GM23338 (cell line): Measurements from ENCODE around the gene ABHD14A.

Source experiments
- EZH2 ChIP-seq: fragments of 200-600 bp; sonication (generic); IDR thresholded peaks from one replicate; pipeline ENCODE4 v1.8.0; 2017; ENCODE audit warnings: antibody characterized with exemption, mild to moderate bottlenecking, low read depth; ENCODE audit not compliant: unreplicated experiment
- POLR2AphosphoS5 ChIP-seq: IDR thresholded peaks from 2 replicates; pipeline ENCODE4 v1.6.1; 2016; ENCODE audit warnings: antibody characterized with exemption, low read depth
- ZNF114 ChIP-seq: fragments of 250-450 bp; sonication (Bioruptor Pico); IDR thresholded peaks from 2 replicates; pipeline ENCODE4 v1.5.0; 2020; ENCODE audit warnings: mild to moderate bottlenecking, moderate library complexity
- TF ChIP-seq, protein P1 (sequence below): IDR thresholded peaks from one replicate; pipeline ENCODE4 v1.6.1; 2018; ENCODE audit warnings: antibody characterized with exemption; ENCODE audit not compliant: unreplicated experiment
- TF ChIP-seq, protein P2 (sequence below), 2 experiments: fragments of 200-600 bp in 1 of 2; sonication (generic) in 1 of 2; conservative IDR thresholded peaks; 2 replicates each; pipeline versions ENCODE4 v1.5.1 to v1.6.1; 2016 to 2017; ENCODE audit warnings: antibody characterized with exemption in 2 of 2, low read depth in 2 of 2, mild to moderate bottlenecking in 2 of 2, moderate library complexity in 1 of 2
- TF ChIP-seq, protein P3 (sequence below): IDR thresholded peaks from 2 replicates; pipeline ENCODE4 v1.6.1; 2016; ENCODE audit warnings: antibody characterized with exemption

DNA sequence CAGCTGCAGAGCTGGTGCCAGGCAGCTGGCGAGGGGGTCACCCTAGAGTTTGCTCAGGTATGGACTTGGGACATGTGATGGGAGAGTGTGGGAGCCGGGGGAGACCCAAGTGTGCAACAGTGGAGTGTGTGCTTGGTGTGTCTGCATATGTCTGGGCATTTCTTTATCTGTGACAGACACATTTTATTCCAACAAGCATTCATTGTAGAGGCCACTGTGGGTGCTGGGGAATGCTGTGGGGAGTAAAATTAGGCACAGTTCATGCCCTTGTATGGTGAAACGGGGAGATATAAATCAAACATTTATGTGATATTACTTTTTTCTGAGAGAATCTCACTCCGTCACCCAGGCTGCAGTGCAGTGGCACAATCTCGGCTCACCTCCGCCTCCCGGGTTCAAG, 12.7 kb downstream of the ABHD14A start:
- TF ChIP-seq, protein P1, sequence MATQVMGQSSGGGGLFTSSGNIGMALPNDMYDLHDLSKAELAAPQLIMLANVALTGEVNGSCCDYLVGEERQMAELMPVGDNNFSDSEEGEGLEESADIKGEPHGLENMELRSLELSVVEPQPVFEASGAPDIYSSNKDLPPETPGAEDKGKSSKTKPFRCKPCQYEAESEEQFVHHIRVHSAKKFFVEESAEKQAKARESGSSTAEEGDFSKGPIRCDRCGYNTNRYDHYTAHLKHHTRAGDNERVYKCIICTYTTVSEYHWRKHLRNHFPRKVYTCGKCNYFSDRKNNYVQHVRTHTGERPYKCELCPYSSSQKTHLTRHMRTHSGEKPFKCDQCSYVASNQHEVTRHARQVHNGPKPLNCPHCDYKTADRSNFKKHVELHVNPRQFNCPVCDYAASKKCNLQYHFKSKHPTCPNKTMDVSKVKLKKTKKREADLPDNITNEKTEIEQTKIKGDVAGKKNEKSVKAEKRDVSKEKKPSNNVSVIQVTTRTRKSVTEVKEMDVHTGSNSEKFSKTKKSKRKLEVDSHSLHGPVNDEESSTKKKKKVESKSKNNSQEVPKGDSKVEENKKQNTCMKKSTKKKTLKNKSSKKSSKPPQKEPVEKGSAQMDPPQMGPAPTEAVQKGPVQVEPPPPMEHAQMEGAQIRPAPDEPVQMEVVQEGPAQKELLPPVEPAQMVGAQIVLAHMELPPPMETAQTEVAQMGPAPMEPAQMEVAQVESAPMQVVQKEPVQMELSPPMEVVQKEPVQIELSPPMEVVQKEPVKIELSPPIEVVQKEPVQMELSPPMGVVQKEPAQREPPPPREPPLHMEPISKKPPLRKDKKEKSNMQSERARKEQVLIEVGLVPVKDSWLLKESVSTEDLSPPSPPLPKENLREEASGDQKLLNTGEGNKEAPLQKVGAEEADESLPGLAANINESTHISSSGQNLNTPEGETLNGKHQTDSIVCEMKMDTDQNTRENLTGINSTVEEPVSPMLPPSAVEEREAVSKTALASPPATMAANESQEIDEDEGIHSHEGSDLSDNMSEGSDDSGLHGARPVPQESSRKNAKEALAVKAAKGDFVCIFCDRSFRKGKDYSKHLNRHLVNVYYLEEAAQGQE: no peak
- TF ChIP-seq, protein P2, sequence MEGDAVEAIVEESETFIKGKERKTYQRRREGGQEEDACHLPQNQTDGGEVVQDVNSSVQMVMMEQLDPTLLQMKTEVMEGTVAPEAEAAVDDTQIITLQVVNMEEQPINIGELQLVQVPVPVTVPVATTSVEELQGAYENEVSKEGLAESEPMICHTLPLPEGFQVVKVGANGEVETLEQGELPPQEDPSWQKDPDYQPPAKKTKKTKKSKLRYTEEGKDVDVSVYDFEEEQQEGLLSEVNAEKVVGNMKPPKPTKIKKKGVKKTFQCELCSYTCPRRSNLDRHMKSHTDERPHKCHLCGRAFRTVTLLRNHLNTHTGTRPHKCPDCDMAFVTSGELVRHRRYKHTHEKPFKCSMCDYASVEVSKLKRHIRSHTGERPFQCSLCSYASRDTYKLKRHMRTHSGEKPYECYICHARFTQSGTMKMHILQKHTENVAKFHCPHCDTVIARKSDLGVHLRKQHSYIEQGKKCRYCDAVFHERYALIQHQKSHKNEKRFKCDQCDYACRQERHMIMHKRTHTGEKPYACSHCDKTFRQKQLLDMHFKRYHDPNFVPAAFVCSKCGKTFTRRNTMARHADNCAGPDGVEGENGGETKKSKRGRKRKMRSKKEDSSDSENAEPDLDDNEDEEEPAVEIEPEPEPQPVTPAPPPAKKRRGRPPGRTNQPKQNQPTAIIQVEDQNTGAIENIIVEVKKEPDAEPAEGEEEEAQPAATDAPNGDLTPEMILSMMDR (conservative IDR thresholded peaks at IDR 0.05; ENCODE audit: low read depth in 2 of 2): no peak
- TF ChIP-seq EZH2: no peak
- TF ChIP-seq POLR2AphosphoS5: no peak
- no peak for TF ChIP-seq ZNF114 (CRISPR knock-in tag)
- TF ChIP-seq, protein P3, sequence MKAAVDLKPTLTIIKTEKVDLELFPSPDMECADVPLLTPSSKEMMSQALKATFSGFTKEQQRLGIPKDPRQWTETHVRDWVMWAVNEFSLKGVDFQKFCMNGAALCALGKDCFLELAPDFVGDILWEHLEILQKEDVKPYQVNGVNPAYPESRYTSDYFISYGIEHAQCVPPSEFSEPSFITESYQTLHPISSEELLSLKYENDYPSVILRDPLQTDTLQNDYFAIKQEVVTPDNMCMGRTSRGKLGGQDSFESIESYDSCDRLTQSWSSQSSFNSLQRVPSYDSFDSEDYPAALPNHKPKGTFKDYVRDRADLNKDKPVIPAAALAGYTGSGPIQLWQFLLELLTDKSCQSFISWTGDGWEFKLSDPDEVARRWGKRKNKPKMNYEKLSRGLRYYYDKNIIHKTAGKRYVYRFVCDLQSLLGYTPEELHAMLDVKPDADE: no peak
